PFSK-1 (cell line): ENCODE data around the gene WFDC1.

Experiments used
- FOXP2 ChIP-seq: optimal IDR thresholded peaks from 2 replicates; pipeline ENCODE3; 2011; ENCODE audit warnings: borderline replicate concordance, control low read depth, inconsistent platforms; ENCODE audit not compliant: insufficient read depth; ENCODE audit errors: extremely low read length, extremely low read depth
- POLR2AphosphoS5 ChIP-seq: IDR thresholded peaks from 2 replicates; pipeline ENCODE4 v1.6.1; 2012; ENCODE audit warnings: low read depth, mild to moderate bottlenecking, control low read depth, low read length, moderate library complexity
- SIN3A ChIP-seq: IDR thresholded peaks from 2 replicates; pipeline ENCODE4 v1.6.1; 2012; ENCODE audit warnings: mild to moderate bottlenecking, low read length, moderate library complexity, borderline replicate concordance; ENCODE audit not compliant: insufficient read depth
- TAF1 ChIP-seq: IDR thresholded peaks from 2 replicates; pipeline ENCODE4 v1.6.1; 2012; ENCODE audit warnings: low read length, control low read depth, borderline replicate concordance; ENCODE audit not compliant: insufficient read depth
- TF ChIP-seq, protein P1 (sequence below), 2 experiments: IDR thresholded peaks; 2 replicates each; pipeline versions ENCODE4 v1.6.1 to v1.8.0; 2011 to 2012; ENCODE audit warnings: low read depth in 2 of 2, low read length in 2 of 2, control low read depth in 1 of 2, inconsistent platforms in 1 of 2, mild to moderate bottlenecking in 1 of 2, moderate library complexity in 1 of 2; ENCODE audit not compliant: insufficient read depth in 1 of 2

Gene WFDC1

GRCh38 chr16:84315422-84315821 lies 20.7 kb downstream of the WFDC1 start:
- TF ChIP-seq TAF1 (no peak), SIN3A (no peak), POLR2AphosphoS5 (no peak), FOXP2 (no peak)
- TF ChIP-seq, protein P1, sequence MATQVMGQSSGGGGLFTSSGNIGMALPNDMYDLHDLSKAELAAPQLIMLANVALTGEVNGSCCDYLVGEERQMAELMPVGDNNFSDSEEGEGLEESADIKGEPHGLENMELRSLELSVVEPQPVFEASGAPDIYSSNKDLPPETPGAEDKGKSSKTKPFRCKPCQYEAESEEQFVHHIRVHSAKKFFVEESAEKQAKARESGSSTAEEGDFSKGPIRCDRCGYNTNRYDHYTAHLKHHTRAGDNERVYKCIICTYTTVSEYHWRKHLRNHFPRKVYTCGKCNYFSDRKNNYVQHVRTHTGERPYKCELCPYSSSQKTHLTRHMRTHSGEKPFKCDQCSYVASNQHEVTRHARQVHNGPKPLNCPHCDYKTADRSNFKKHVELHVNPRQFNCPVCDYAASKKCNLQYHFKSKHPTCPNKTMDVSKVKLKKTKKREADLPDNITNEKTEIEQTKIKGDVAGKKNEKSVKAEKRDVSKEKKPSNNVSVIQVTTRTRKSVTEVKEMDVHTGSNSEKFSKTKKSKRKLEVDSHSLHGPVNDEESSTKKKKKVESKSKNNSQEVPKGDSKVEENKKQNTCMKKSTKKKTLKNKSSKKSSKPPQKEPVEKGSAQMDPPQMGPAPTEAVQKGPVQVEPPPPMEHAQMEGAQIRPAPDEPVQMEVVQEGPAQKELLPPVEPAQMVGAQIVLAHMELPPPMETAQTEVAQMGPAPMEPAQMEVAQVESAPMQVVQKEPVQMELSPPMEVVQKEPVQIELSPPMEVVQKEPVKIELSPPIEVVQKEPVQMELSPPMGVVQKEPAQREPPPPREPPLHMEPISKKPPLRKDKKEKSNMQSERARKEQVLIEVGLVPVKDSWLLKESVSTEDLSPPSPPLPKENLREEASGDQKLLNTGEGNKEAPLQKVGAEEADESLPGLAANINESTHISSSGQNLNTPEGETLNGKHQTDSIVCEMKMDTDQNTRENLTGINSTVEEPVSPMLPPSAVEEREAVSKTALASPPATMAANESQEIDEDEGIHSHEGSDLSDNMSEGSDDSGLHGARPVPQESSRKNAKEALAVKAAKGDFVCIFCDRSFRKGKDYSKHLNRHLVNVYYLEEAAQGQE (IDR thresholded peaks at IDR 0.05; ENCODE audit: insufficient read depth in 1 of 2, low read depth in 2 of 2, low read length in 2 of 2) = no peak

- no peak for TF ChIP-seq SIN3A
- no peak for TF ChIP-seq TAF1
- no peak for TF ChIP-seq POLR2AphosphoS5
- TF ChIP-seq, protein P1 (IDR thresholded peaks at IDR 0.05; ENCODE audit: insufficient read depth in 1 of 2, low read depth in 2 of 2, low read length in 2 of 2) = no peak
- TF ChIP-seq FOXP2 = no peak
Measured at GRCh38 chr16:84318091-84318975, 23.7 kb downstream of the WFDC1 start.

GRCh38 chr16:84319146-84319760 lies 24.6 kb downstream of the WFDC1 start:
- TF ChIP-seq, protein P1 (IDR thresholded peaks at IDR 0.05; ENCODE audit: insufficient read depth in 1 of 2, low read depth in 2 of 2, low read length in 2 of 2) = no peak
- TF ChIP-seq POLR2AphosphoS5 (no peak), SIN3A (no peak), TAF1 (no peak), FOXP2 (no peak)

DNA sequence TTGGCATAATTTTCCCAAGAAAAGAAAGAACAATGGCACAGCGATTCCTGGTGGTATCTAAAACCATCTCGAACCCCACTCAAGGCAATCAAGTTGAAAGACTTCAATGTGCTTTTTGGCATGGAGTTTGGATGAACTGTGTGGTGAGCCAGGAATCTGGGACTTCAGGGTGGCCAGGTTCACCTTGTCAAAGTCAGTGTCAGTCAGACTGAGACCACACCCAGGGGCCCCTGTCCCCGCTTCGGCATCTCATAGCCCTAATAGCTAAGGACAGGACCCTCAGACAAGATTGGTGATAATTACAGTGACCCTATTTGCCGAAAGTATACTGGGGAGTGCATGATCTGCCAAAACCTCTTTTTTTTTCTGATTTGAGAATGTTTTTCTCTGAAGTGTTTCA lies 25.8 kb downstream of the WFDC1 start:
- TF ChIP-seq POLR2AphosphoS5 = no peak
- TF ChIP-seq SIN3A = no peak
- TF ChIP-seq FOXP2 = no peak
- TF ChIP-seq TAF1 = no peak
- TF ChIP-seq, protein P1 (IDR thresholded peaks at IDR 0.05; ENCODE audit: insufficient read depth in 1 of 2, low read depth in 2 of 2, low read length in 2 of 2) = no peak
